HepG2 (cell line): ENCODE results near the gene PGPEP1. TPM values are rescaled to one million over a fixed set of nuclear protein-coding genes. Genes with fewer than 3 reads are reported as not detected.
A peak's percentile ranks its signal among the peaks of the same experiment; 100 is the strongest.

Source experiments
- BCL3 ChIP-seq: sonication (generic); formaldehyde crosslinking; IDR thresholded peaks from 2 replicates; pipeline ENCODE4 v1.5.1; 2020; ENCODE audit warnings: mild to moderate bottlenecking, missing genetic modification reagents, moderate library complexity
- DPF2 ChIP-seq: sonication (generic); formaldehyde crosslinking; IDR thresholded peaks from 2 replicates; pipeline ENCODE4 v1.4.0; 2020; ENCODE audit warnings: mild to moderate bottlenecking, low read depth, missing genetic modification reagents, borderline replicate concordance
- FOXM1 ChIP-seq: sonication (generic); formaldehyde crosslinking; IDR thresholded peaks from 2 replicates; pipeline ENCODE4 v1.5.0; 2020; ENCODE audit warnings: missing genetic modification reagents
- GABPA ChIP-seq, 2 experiments: IDR thresholded peaks; 2 replicates each; pipeline ENCODE4 v1.6.1; 2011 to 2016; ENCODE audit warnings: low read depth in 2 of 2, low read length in 1 of 2, missing biosample characterization in 1 of 2, missing genetic modification characterization in 1 of 2
- HOXA7 ChIP-seq: sonication (generic); formaldehyde crosslinking; IDR thresholded peaks from 2 replicates; pipeline ENCODE4 v1.8.1; 2022; ENCODE audit warnings: mild to moderate bottlenecking, missing genetic modification reagents, moderate library complexity
- KLF12 ChIP-seq: sonication (generic); formaldehyde crosslinking; IDR thresholded peaks from 2 replicates; pipeline ENCODE4 v1.4.0; 2020; ENCODE audit warnings: missing genetic modification reagents, borderline replicate concordance
- PBX2 ChIP-seq: IDR thresholded peaks from 2 replicates; pipeline ENCODE4 v1.6.1; 2016; ENCODE audit warnings: control low read depth
- SKIL ChIP-seq: sonication (generic); formaldehyde crosslinking; IDR thresholded peaks from 2 replicates; pipeline ENCODE4 v1.8.0; 2022; ENCODE audit warnings: missing genetic modification reagents, mild to moderate bottlenecking, moderate library complexity, borderline replicate concordance
- TEAD3 ChIP-seq: optimal IDR thresholded peaks from 2 replicates; pipeline ENCODE3; 2016; ENCODE audit warnings: borderline replicate concordance
- ZBTB37 ChIP-seq: sonication (generic); formaldehyde crosslinking; IDR thresholded peaks from 2 replicates; pipeline ENCODE4 v1.4.0; 2020; ENCODE audit warnings: mild to moderate bottlenecking, missing genetic modification reagents
- ZBTB43 ChIP-seq: sonication (generic); formaldehyde crosslinking; conservative IDR thresholded peaks from 2 replicates; pipeline ENCODE4 v1.4.0; 2020; ENCODE audit warnings: missing genetic modification reagents
- ZNF282 ChIP-seq: fragments of 450-650 bp; IDR thresholded peaks from 2 replicates; pipeline ENCODE4 v1.6.1; 2018; ENCODE audit not compliant: partially characterized antibody
- ZNF496 ChIP-seq: sonication (generic); formaldehyde crosslinking; IDR thresholded peaks from 2 replicates; pipeline ENCODE4 v1.8.1; 2023; ENCODE audit warnings: mild to moderate bottlenecking, moderate library complexity, missing genetic modification reagents; ENCODE audit not compliant: insufficient replicate concordance
- ZNF501 ChIP-seq: sonication (generic); formaldehyde crosslinking; IDR thresholded peaks from 2 replicates; pipeline ENCODE4 v1.5.1; 2020; ENCODE audit warnings: mild to moderate bottlenecking, moderate library complexity, missing genetic modification reagents
- ZSCAN22 ChIP-seq: sonication (generic); formaldehyde crosslinking; IDR thresholded peaks from 2 replicates; pipeline ENCODE4 v1.4.0; 2020; ENCODE audit warnings: mild to moderate bottlenecking, missing genetic modification reagents
- polyA plus RNA-seq, 8 experiments: library from polyadenylated mRNA; depleted of rRNA in 3 of 8; stranded (reverse) in 7 of 8; unstranded in 1 of 8; fragments of >200 nt; fragmentation: Illumina TruSeq in 4 of 8; extraction: Trizol in 4 of 8; gene quantifications; 2 replicates each; pipeline versions ENCODE4 v1.2.1 to v1.2.3, GENCODE V29; 2011 to 2016; ENCODE audit warnings: low read depth in 4 of 8, missing spikeins in 1 of 8, mixed read lengths in 1 of 8; ENCODE audit not compliant: insufficient read depth in 1 of 8
- total RNA-seq, 5 experiments: library from RNA; depleted of rRNA; stranded (reverse); fragments of >200 nt; fragmentation: Illumina TruSeq; extraction: Trizol; gene quantifications; 2 replicates each; pipeline ENCODE4 v1.2.3, GENCODE V29; 2016; ENCODE audit warnings: low read depth in 1 of 5
- TF ChIP-seq, protein P1 (sequence below): sonication (generic); formaldehyde crosslinking; IDR thresholded peaks from 2 replicates; pipeline ENCODE4 v1.4.0; 2020; ENCODE audit warnings: missing genetic modification reagents, low read depth, mild to moderate bottlenecking, borderline replicate concordance
- TF ChIP-seq, protein P2 (sequence below): sonication (generic); formaldehyde crosslinking; IDR thresholded peaks from 2 replicates; pipeline ENCODE4 v1.5.0; 2020; ENCODE audit warnings: missing genetic modification reagents

The PGPEP1 gene
- total and polyA plus RNA-seq, 2 of the 13 experiments (the other 11 are each of a cell fraction or from before 2014, with no cell fraction given) = 53.1 to 56.6 TPM

GRCh38 chr19:18379803-18380747 lies 39.7 kb downstream of the PGPEP1 start (continued):
- TF ChIP-seq SKIL (CRISPR knock-in tag) (peak; percentile 99), ZNF501 (CRISPR knock-in tag) (peak; percentile 86), PBX2 (CRISPR knock-in tag) (no peak), FOXM1 (no peak), GABPA (IDR thresholded peaks at IDR 0.05; ENCODE audit: low read depth, low read length) (no peak), GABPA (CRISPR knock-in tag; IDR thresholded peaks at IDR 0.05; ENCODE audit: low read depth) (peak; percentile 78), KLF12 (CRISPR knock-in tag) (0 out of 2 replicates have a peak, but pooled peaks have one; percentile 68), ZBTB43 (CRISPR knock-in tag) (peak; percentile 65; the same call in 1 of the 2 replicates), ZSCAN22 (no peak), ZNF496 (CRISPR knock-in tag) (no peak), TEAD3 (CRISPR knock-in tag) (peak; percentile 61), BCL3 (peak; percentile 95; the same call in 1 of the 2 replicates), ZNF282 (no peak), ZBTB37 (CRISPR knock-in tag) (peak; percentile 91), HOXA7 (CRISPR knock-in tag) (no peak), DPF2 (CRISPR knock-in tag) (peak; percentile 68)
- TF ChIP-seq, protein P1, sequence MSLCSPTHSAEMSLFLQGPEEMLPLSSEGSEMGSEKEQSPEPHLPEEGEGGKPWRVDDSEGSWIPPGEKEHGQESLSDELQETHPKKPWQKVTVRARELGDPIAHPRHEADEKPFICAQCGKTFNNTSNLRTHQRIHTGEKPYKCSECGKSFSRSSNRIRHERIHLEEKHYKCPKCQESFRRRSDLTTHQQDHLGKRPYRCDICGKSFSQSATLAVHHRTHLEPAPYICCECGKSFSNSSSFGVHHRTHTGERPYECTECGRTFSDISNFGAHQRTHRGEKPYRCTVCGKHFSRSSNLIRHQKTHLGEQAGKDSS = peak; percentile 52; the same call in 1 of the 2 replicates
- TF ChIP-seq, protein P2, sequence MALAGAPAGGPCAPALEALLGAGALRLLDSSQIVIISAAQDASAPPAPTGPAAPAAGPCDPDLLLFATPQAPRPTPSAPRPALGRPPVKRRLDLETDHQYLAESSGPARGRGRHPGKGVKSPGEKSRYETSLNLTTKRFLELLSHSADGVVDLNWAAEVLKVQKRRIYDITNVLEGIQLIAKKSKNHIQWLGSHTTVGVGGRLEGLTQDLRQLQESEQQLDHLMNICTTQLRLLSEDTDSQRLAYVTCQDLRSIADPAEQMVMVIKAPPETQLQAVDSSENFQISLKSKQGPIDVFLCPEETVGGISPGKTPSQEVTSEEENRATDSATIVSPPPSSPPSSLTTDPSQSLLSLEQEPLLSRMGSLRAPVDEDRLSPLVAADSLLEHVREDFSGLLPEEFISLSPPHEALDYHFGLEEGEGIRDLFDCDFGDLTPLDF (CRISPR knock-in tag) = no peak
